ENCODE data around the gene KLF3.

The KLF3 gene

DNA sequence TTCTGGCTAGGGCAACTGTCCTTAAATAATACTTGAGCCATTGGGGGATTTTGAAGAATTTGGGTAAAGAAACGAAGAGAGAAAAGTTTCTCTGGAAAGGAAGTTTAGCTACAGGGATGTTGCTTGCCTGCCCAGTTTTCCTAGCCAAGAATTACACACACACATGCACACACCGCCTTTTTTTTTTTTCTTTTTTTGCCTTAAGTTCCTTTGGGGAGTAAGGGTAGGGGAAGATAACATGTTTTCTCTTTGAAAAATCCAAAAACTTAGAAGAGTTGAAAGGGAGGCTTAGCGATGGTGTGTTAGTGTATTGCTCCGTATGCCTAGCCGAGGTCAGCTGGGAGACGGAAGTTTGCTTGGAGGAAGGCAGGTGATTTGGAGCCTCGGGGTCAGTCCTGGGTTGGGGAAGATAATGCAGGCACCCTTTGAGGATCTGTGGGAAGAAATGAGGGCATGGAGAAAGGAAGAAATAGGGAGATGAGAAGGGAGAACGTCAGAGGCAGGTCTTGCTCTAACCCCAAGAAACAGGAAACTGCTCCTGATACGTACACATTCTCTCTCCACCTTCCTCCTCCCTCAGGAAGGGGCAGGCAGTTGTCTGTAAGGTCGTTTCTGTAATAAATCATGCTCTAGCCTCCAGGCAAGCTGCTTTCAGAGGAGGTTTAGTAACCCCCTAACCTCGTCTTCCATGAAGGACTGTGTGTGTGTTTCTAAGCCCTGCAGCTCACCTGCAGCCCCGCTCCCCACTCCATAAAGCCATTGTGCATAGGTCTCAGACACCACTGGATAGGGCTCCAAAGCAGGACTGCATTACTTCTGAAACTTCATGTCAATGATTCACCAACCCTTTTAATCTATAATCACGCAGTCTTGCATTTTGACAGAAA, 10.5 kb downstream of the KLF3 start:
- no peak for DNase-seq

DNA sequence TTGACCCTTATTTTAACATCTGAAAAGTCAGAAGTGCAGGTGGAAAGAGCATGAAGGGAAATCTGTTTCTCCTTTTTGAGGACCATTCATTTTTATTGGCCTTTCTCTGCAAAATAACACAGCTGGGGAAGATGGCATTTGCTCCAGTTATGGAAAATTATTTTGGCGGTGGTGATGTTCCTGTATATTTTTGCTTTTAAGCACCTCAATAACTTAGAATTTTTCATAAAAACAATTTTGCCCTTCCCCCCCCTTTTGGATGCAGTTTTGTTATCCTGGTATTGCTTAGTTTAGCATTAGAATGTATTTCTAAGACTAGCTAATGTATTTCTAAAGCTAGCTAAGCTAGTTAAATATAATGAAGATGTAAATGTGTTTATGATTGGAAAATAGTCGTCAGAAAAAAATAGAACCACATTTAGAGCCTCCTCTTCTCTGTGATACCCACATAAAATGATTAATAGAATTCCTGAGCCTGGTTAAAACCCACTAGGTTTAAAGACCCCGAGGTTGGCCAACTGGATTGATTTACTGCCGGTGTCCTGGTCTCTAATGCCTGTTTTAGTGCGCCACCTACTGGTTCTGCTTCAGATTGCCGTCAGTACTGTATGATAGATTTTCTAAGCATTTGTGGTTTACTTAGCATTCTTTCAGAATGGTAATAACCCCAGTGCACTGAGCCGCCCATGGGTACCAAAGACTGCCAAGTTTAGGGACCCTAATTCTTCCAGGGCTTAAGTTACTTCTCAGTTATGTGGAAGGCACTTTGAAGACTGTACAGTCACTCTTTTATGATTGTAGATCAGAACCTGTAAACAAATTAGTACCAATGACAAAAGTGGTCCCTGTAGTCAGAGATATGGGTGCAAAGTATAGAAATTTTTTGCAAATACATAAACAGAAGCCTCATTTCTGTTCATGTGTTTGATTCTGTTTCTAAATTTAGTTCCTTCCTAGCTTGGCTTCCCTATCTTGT, 11.4 kb downstream of the KLF3 start:
- DNase-seq = peak; percentile 73 to 83

DNA sequence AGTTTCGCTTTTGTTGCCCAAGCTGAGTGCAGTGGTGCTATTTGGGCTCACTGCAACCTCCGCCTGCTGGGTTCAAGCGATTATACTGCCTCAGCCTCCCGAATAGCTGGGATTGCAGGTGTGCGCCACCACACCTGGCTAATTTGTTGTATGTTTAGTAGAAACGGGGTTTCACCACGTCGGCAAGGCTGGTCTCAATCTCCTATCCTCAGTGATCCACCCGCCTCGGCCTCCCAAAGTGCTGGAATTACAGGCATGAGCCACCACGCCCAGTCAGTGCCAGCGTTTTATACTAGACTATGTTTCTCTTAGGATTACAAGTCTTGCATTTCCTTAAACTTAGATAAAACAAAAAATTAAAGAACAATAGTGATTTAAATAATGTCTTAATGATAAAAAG, 13.0 kb downstream of the KLF3 start:
- no peak for DNase-seq

DNA sequence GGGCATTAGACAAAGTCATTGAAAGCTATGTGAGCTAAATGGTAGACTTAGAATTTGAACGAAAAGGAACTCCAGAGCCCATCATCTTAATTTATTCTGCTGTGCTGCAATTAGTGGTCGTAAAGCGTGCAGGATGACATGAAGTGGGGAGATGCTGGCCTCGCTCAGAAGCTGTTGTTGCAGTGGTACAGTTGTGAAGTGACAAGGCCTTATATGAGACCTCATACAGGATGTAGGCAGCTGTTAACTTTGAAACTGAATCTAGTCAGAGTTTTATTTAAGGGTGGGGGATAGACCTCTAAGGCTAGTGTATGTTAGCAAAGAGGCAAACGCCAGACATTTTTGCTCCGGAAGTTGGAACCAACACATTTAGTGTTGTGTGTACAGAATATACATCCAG, 13.4 kb downstream of the KLF3 start:
- DNase-seq = no peak

DNA sequence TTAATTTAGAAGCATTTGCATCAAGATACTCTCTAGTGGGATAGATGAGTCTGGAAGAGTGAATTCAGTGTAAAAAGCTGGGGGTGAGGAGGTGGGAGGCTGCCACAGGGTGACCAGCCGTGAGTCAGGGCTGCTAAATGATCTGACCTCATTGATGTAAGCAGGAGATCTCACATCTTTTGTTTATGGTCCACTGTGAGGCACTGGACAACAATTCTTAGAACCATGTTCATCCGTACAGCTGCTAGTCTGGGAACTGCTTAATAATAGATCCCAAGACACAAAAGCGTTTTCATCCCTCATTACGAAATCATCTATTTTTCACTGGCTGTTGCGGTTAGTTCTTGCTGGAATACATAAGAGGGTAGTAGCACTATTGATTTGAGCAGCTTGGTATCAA, 14.1 kb downstream of the KLF3 start:
- no peak for DNase-seq

DNA sequence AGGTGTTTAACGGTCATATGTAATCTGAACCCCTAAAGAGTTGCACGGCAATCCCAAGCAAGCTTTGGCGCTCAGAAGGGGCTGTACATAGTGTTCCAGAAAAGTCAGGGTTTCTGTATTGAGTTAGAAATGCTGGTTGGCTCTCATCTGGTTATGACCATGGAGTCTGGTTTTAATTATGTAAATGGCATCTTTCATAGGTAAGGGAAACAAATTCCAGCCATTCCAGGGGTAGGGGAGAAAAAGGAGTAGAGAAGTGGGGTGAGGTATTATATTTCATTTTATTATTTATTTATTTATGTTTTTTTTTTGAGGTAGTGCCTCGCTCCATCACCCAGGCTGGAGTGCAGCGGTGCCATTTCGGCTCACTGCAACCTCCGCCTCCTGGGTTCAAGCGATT, 15.9 kb downstream of the KLF3 start:
- no peak for DNase-seq

DNA sequence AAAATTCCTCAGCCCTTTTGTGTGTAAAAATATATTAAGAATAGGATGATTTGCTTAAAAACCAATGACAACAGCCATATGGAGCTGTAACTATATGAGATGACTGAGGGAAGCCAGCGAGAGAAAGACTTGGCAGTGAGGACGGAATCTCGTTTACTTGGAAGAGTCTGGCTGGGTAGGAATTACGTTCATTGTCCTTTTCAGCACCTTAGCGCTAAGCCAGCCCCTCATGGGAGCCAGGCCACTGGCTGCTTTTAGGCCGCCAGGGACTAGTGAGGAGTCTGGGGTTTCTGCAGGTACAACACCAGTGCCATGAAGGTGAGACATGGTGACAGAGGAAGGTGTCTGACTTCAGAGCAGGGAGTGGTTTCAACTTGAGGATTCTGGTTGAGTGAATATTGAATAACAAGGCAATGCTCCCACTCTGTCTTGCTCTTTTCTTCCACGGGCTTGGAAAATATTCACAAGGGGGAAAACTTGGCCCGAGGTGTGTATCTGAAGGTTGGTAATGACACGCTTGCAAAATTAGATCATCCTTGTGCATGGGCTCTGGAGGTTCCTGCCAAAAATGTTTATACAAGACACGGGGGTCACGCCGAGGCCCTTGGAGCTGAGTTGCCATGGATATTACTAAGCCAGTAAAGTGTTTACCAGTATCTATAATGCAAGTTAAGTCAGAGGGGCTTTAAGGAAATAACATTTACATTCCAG, 17.4 kb downstream of the KLF3 start:
- no peak for DNase-seq

DNA sequence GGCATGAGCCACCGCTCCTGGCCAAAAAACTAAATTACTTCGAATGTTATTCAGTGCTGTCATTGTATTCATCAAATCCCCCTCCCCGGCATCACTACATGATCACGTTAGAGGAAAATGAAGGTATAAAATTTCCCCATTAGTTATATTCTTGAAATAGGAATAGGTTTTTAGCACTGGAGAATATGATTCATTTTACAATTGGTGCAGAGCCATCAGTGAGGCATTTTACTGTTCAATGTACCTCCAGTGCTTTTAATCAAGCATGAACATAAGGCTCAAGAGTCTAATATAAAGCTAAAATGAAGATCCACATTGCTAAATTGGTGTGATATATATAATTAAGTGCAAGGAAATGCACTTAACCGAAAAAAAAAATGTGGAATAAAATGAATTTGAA, 18.3 kb downstream of the KLF3 start:
- no peak for DNase-seq

DNA sequence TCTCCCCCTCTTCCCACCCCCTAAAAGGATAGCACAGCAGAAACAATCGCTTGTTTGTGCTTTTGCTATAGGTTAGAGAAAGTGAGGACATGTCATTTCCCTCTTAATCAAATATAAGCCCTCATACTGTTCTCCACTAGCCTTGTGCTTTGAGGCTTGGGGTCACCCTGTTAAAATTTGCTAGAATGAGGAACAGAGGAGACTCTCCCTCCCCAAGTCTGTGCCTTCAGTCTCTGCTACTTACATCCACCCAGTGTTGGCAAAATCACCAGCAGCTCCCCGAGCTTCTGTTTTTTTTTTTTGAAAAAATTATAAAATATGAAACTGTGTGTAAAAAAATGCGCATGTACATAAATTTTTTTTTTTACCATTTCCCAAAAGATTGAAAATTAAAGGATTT, 19.3 kb downstream of the KLF3 start:
- no peak for DNase-seq

DNA sequence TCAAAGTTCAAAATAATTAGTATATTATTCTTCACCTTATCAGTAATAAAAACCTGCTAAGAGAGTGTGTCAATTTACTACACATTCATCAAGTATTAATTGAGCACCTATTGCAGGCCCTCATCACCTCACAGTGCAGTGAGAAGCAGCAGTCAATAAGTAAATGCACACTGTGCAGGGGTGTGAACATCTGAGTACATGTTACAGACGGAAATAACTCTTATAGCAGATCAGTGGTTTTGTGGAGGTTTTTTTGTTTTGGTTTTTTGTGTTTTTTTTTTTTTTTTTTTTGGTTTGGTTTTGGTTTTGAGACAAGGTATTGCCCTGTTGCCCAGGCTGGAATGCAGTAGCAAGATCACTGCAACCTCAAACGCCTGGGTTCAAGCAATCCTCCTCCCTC, 20.3 kb downstream of the KLF3 start:
- DNase-seq = no peak

DNA sequence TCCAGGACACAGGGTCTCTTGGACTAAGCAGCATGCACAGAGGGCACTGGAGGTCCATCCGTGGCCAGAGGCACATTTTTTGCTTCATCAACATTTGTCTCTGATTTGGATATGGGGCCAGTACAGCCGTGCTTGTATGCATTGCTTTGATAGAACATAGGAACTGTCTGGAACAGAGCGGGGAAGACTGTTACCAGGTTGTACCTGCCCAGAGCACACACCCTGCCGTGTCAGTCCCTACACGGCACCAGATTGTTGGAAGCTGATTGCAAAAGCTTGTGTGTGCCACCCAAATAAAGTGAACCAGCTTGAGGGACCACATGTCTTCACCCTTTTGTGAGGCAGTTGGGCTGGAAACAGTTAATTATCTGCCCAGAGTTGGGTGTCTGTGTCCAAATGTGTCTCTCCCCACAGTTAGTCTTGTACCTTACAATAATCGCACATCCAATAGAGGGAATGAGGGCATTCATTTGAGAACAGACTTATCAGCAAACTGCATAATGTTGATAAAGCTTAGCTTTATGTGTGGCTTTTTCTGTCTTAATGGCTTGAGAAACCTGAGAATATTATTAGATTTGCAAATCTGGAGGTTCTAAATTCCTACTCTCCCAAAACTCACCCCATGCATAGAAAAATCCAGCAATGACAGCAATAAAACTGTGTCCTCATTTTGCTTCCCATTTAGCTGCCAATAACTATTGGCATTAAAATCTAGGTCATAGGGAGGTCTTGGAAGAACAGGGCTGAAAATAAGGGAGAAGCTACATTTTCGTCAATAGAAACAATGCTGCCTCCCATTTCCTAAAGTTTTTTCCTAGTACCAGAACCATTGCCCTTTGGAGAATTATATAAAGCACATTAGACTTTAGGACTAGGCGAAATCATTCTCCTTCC, 21.2 kb downstream of the KLF3 start:
- DNase-seq = no peak

DNA sequence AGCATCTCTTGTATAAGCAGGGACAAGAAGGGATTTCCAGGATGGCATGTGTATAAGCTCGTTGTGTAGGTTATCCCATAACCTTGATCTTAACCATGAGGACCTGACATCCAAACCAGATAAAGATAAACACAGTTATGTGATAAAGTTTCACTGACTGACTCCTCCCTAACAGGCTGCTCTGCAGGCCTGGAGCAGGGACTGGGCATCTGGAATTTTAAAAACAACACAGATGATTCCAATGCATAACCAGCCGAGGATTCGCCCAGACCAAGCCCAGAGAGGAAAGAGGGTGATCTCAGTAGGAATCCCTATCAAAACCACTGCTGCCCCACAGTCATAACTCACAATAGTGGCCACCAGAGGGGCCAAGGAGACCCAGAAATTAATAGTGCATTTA, 22.7 kb downstream of the KLF3 start:
- no peak for DNase-seq

DNA sequence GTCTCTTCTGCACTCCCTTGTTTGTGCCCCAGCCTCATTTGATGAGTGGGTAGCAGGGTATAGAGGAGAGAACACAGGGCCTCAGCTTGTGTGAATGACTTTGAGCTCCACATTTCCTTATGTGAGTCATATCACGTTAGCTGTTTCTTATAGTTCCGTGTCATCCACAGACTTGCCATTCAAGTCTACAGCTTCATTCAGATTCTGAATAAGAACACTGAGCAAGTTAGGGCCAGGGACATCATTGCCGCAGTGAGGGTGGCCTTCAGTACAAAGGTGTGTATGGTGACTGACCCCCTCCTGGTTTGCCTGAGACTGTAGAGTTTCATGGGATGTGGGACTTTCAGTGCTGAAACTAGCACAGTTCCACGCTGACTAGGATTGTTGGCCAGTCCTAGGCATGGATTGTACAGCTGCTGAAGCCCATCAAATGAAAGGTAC, 23.6 kb downstream of the KLF3 start:
- no peak for DNase-seq

DNA sequence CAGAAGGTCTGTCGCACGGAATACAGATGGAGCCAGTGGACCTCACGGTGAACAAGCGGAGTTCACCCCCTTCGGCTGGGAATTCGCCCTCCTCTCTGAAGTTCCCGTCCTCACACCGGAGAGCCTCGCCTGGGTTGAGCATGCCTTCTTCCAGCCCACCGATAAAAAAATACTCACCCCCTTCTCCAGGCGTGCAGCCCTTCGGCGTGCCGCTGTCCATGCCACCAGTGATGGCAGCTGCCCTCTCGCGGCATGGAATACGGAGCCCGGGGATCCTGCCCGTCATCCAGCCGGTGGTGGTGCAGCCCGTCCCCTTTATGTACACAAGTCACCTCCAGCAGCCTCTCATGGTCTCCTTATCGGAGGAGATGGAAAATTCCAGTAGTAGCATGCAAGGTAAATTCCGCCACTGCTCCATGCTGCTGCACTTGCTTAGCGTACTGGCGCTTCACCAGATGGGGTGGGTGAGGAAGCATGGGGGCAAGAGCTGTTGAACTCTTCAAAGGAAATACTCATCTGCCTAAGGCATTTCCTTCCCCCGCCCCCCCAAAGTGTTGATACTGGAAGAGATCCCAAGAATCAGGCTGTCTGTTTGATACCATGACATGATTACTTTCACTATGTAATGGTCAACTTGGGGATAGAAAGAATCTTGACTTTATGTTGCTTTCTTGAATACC, 24.8 kb downstream of the KLF3 start:
- DNase-seq = no peak

DNA sequence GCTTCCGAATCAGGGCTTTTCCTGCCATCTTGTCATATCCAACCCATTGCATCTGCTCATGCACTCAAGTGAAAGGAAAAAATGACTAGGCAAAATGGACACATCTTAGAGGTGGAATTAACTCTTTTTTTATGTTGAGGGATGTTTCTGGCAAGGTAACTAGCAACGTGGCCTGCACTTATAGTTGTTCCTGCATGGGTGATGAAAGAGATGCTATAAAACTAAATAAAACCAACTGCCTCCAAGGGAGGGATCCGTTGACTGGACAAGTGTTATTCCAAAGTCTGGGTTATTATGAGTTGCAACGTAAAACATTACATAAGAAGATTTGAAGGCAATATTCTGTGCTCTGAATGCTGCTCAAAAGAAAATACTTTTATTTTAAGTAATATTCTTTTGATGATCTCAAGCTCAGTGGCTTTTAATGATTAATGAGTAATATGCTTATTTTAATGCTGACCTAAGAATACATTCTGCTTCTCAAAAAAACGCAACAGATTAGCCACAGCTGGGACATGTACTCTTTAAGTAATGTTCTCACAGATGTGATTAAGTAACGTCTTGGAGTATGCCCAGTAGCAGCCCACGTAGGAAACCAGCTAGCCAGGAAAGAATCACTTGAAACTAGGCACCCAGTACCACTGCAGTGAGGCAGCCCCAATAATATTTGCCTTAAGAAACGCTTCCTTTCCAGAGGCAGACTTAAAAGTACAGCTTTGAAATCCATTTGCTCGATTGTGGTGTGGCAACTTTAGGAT, 27.4 kb downstream of the KLF3 start:
- DNase-seq = no peak

DNA sequence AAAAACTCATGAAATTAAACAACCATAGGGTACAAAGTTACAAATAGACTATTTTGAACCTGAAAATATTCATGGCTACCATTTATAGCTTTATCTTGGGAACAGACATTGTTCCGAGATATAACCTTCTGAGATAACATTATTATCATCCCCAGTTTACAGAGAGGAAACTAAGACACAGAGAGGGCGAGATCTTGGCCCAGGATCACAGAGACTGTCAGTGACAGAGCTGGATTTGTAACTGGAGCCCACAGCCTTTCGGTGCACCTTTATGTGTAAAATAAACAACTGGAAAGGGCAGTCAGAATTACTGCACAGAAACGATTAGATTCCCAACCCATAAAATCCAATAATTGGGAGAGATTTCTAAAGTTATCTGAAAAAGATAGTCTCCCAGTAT, 28.4 kb downstream of the KLF3 start:
- DNase-seq = no peak

DNA sequence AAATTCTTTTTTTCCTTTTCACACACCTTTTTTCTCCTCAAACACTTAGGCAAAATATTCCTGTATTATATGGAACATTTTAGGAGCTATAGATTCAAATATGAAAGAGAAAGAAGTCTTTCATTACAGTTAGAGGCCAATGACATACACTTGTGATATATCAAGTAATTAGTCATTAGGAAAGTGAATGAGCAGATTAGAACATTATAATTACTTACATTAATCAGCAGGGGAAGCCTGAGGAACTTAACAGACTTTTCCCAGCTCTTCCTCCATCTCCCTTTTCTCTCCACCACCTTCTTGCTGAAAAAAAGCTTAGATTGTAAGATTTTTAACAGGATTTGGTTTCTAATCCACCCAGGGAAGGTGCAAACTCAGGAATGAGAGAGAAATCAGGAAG, 29.6 kb downstream of the KLF3 start:
- no peak for DNase-seq

DNA sequence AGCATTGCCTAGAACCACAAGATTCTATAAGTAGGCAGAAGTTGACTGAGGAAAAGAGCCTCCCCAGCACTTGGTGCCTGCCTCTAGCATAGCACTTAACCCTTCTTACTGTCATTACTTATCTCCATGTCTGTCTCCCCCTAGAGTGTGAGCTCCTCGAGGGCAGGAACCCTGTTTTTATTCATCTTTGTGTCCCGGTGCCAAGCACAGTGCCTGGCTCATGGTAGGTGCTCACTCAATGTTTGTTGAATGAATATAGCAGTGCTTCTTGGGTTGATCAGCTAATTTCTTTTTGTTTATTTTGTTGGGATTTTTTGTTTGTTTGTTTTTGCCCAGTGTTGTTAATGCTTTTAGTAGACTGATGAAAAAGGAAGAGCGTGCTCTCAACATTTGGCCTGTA, 30.3 kb downstream of the KLF3 start:
- no peak for DNase-seq

DNA sequence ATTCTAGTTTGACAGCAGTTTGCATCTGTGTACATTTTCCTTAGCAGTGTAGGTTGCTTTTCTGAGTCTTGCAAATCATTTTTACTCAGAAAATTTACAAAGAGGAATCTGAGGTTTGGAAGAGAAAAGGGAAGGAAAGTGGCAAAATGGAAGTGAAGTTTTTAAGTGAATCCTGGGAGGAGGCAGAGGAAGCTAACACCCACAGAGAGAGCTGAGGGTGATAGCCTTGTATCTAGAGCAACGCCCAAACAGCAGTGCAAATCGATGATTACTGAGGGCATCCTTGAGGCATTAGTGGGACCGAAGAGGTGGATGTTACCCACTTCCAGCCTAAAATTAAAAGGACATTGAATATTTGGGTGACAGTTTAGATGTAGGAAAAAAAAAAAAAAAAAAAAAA, 31.8 kb downstream of the KLF3 start:
- DNase-seq = no peak

DNA sequence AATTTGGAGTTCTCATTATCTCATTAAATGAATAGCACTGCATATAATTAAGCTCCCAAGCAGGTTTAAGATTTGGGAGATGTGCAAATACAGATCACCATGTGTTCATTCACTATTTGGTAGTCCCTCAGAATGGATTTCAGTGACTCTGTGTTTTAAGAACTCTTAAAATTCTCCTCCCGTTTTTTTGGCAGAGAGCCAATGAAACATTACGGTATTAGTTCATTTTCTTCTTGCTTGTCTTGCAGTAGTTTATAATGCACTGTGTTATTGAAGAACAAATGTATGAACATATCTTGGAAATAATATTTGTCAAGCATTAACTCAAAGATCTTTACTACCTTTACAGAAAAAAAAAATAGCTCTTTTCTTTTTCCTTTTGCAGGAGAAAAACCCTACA, 32.7 kb downstream of the KLF3 start:
- DNase-seq = no peak

DNA sequence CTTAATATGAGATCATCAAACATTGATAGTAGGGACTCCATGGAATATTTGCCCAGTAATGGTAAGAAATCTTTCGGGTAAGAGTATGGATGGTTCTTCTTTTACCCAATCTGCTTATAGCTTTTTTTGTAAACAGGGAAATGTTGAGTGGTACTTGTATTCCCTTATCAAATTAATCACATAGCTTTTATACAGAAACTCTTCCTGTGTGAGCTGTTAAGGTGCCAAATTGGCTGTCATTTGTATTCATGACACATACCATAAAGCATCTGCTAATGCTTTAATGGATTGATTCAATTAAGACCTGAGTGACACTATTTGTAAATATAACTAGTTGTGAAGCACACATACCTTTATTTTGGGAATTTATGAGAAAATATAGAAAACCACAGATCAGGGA, 34.2 kb downstream of the KLF3 start:
- DNase-seq = no peak

All from NCI-H2081 (cell line).